ENCODE measurements around the gene MDH1B. TPM values are rescaled to one million over a fixed set of nuclear protein-coding genes. Genes with fewer than 3 reads are reported as not detected.

Gene MDH1B
- total RNA-seq, 2 experiments from 2014 or later = 0.19 to 0.28 TPM

DNA sequence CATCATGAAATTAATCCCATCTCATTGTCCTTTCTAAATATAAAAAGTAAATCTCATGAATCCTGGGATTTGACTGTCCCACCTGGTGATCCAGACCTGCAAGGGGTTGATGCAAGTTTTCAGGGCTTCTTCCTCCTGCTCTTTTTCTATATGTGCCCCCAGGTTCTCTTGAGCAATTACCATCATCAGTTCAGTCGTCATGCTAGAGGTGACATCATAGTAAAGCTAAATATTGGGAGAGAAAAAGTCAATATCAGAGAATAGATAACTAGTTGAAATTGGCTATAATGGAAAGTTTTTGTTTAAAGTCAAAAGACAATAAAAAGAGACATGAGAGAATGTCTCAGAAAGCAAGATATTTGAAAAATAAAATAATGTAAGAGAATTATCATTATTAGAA is 8.3 kb downstream of the MDH1B start:
- ChIA-PET CTCF (ENCODE audit: unreplicated experiment) (no interaction called here), POLR2A (interaction anchor here (1.1 kb wide), 1 partner anchor 513 kb away, joined by 4 read pairs; no protein-coding TSS in a partner anchor)
- Histone ChIP-seq H2AFZ (ENCODE audit: low read length) (no peak overlapping the region), H3K9me3 (ENCODE audit: low read length) (no peaks in the 10 kb centered on the region), H3K4me2 (ENCODE audit: low read length) (no peak overlapping the region), H4K20me1 (ENCODE audit: insufficient read depth, low read length) (no peaks in the 10 kb centered on the region), H3K4me1 (ENCODE audit: insufficient read depth, low read length, poor library complexity, severe bottlenecking) (no peaks in the 10 kb centered on the region), H3K79me2 (ENCODE audit: insufficient read depth, low read depth, low read length) (no peaks in the 10 kb centered on the region), H3K9me2 (ENCODE audit: insufficient read depth, low read length) (no peaks in the 10 kb centered on the region), H3K27ac (ENCODE audit: low read depth, low read length, poor library complexity, severe bottlenecking) (no peak overlapping the region), H3K4me3 (ENCODE audit: low read depth, low read length, poor library complexity, severe bottlenecking) (no peak overlapping the region), H3K36me3 (ENCODE audit: insufficient read depth, low read length) (no peaks in the 10 kb centered on the region)
- TF ChIP-seq, protein P1, sequence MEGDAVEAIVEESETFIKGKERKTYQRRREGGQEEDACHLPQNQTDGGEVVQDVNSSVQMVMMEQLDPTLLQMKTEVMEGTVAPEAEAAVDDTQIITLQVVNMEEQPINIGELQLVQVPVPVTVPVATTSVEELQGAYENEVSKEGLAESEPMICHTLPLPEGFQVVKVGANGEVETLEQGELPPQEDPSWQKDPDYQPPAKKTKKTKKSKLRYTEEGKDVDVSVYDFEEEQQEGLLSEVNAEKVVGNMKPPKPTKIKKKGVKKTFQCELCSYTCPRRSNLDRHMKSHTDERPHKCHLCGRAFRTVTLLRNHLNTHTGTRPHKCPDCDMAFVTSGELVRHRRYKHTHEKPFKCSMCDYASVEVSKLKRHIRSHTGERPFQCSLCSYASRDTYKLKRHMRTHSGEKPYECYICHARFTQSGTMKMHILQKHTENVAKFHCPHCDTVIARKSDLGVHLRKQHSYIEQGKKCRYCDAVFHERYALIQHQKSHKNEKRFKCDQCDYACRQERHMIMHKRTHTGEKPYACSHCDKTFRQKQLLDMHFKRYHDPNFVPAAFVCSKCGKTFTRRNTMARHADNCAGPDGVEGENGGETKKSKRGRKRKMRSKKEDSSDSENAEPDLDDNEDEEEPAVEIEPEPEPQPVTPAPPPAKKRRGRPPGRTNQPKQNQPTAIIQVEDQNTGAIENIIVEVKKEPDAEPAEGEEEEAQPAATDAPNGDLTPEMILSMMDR (conservative IDR thresholded peaks at IDR 0.05; ENCODE audit: low read length) = no peak
- TF ChIP-seq EZH2phosphoT487 (IDR thresholded peaks at IDR 0.05; ENCODE audit: borderline replicate concordance, low read depth, low read length) = no peak
- DNase-seq (ENCODE audit: low spot score) = no peak
- intact Hi-C loops (cut with micrococcal nuclease; ENCODE audit: unreplicated experiment) = no loop called here
- no TSS peak for BruUV-seq (replicated peaks)

DNA sequence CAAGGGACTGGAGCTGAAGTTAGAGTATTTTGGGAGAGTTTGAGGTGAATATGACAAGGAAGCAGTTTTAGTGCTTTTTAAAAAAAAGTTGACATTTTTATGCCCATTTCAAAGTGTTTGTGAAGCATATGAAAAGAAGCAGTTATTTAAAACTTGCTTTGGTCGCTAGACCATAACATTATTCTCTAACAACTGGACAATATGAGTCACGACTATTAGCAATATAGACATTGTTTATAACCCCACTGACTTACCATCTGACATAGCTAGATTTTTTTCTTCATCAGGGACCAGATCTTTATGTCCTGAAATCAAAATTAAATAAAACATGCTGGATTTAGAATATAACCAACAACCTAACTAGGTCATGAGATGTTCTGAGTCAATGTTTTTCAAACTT is 24.3 kb downstream of the MDH1B start:
- CTCF ChIA-PET (ENCODE audit: unreplicated experiment) = no interaction called here
- POLR2A ChIA-PET = interaction anchor here (1.6 kb wide), 1 partner anchor 44 kb away, joined by 4 read pairs; no protein-coding TSS in a partner anchor
- intact Hi-C loops (cut with micrococcal nuclease; ENCODE audit: unreplicated experiment) = no loop called here

DNA sequence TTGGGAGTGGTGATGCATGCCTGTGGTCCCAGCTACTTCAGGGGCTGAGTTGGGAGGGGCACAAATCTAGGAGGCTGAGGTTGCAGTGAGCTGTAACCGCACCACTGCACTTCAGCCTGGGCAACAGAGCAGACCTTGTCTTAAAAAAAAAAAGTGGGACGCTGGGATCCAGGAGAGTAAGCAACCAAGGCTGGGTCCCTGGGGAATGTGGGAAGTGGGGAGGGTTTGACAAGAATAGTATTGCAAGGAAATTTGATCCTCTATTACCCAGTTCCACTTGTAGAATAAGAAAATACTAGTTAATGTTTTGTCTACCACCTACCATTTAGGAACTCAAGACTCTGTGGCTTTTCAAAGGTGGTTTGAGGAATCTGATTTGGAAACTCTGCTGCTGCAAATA is 25.9 kb downstream of the MDH1B start:
- no peaks in the 10 kb centered on the region for H3K36me3 ChIP-seq (ENCODE audit: insufficient read depth, low read length)
- no peaks in the 10 kb centered on the region for H3K4me1 ChIP-seq (ENCODE audit: insufficient read depth, low read length, poor library complexity, severe bottlenecking)
- CTCF ChIA-PET (ENCODE audit: unreplicated experiment) = no interaction called here
- H3K9me2 ChIP-seq (ENCODE audit: insufficient read depth, low read length) = no peaks in the 10 kb centered on the region
- TF ChIP-seq, protein P1 (conservative IDR thresholded peaks at IDR 0.05; ENCODE audit: low read length) = no peak
- TF ChIP-seq EZH2phosphoT487 (IDR thresholded peaks at IDR 0.05; ENCODE audit: borderline replicate concordance, low read depth, low read length) = no peak
- H3K79me2 ChIP-seq (ENCODE audit: insufficient read depth, low read depth, low read length) = no peaks in the 10 kb centered on the region
- intact Hi-C loops (cut with micrococcal nuclease; ENCODE audit: unreplicated experiment) = no loop called here
- H4K20me1 ChIP-seq (ENCODE audit: insufficient read depth, low read length) = no peaks in the 10 kb centered on the region
- no peak overlapping the region for H3K4me3 ChIP-seq (ENCODE audit: low read depth, low read length, poor library complexity, severe bottlenecking)
- H3K27ac ChIP-seq (ENCODE audit: low read depth, low read length, poor library complexity, severe bottlenecking) = no peak overlapping the region
- BruUV-seq (replicated peaks) = no TSS peak
- no peaks in the 10 kb centered on the region for H3K9me3 ChIP-seq (ENCODE audit: low read length)
- POLR2A ChIA-PET = interaction anchor here (1.6 kb wide), 1 partner anchor 43 kb away, joined by 4 read pairs; no protein-coding TSS in a partner anchor
- DNase-seq (ENCODE audit: low spot score) = no peak
- H3K4me2 ChIP-seq (ENCODE audit: low read length) = no peak overlapping the region
- H2AFZ ChIP-seq (ENCODE audit: low read length) = no peak overlapping the region

More for the DNA sequence above, 24.3 kb downstream of the MDH1B start:
- Histone ChIP-seq H3K4me2 (ENCODE audit: low read length) (no peak overlapping the region), H3K27ac (ENCODE audit: low read depth, low read length, poor library complexity, severe bottlenecking) (no peak overlapping the region), H2AFZ (ENCODE audit: low read length) (no peak overlapping the region), H4K20me1 (ENCODE audit: insufficient read depth, low read length) (no peaks in the 10 kb centered on the region), H3K9me3 (ENCODE audit: low read length) (no peaks in the 10 kb centered on the region), H3K36me3 (ENCODE audit: insufficient read depth, low read length) (no peaks in the 10 kb centered on the region), H3K4me1 (ENCODE audit: insufficient read depth, low read length, poor library complexity, severe bottlenecking) (no peaks in the 10 kb centered on the region), H3K79me2 (ENCODE audit: insufficient read depth, low read depth, low read length) (no peaks in the 10 kb centered on the region), H3K4me3 (ENCODE audit: low read depth, low read length, poor library complexity, severe bottlenecking) (no peak overlapping the region), H3K9me2 (ENCODE audit: insufficient read depth, low read length) (no peaks in the 10 kb centered on the region)
- no peak for DNase-seq (ENCODE audit: low spot score)
- BruUV-seq (replicated peaks) = no TSS peak
- no peak for TF ChIP-seq EZH2phosphoT487 (IDR thresholded peaks at IDR 0.05; ENCODE audit: borderline replicate concordance, low read depth, low read length)
- TF ChIP-seq, protein P1 (conservative IDR thresholded peaks at IDR 0.05; ENCODE audit: low read length) = no peak
